GM23338 (cell line): ENCODE measurements around the gene UBAC2. TPM values are rescaled to one million over a fixed set of nuclear protein-coding genes. Genes with fewer than 3 reads are reported as not detected.

ENCODE experiments used
- ATAC-seq: fragments of 200-7000 bp; cut with Tn5 transposase; 3 replicates; pipeline ENCODE4 v1.9.1; 2020
- DNase-seq: peaks from one replicate; pipeline ENCODE4 v3.0.0-alpha.2; 2015; ENCODE audit warnings: low spot score
- H2AFZ ChIP-seq: fragments of 200-600 bp; sonication (generic); 2 replicates; pipeline ENCODE4 v1.8.0; 2016; ENCODE audit warnings: antibody characterized with exemption, mild to moderate bottlenecking, moderate library complexity
- H3F3A ChIP-seq: fragments of 200-600 bp; sonication (generic); replicated peaks from 2 replicates; pipeline ENCODE4 v1.8.0; 2017; ENCODE audit warnings: antibody characterized with exemption, mixed run types, low read depth
- H3K27ac ChIP-seq: fragments of 200-600 bp; sonication (generic); 2 replicates; pipeline ENCODE4 v1.6.1; 2016; ENCODE audit warnings: low read depth
- H3K27me3 ChIP-seq: fragments of 200-600 bp; sonication (generic); 2 replicates; pipeline ENCODE4 v1.8.0; 2016; ENCODE audit warnings: mild to moderate bottlenecking, mixed run types, moderate library complexity; ENCODE audit not compliant: insufficient read depth
- H3K36me3 ChIP-seq: fragments of 200-600 bp; sonication (generic); 2 replicates; pipeline ENCODE4 v1.8.0; 2016; ENCODE audit warnings: mild to moderate bottlenecking; ENCODE audit not compliant: insufficient read depth
- H3K4me1 ChIP-seq: fragments of 200-600 bp; sonication (generic); 2 replicates; pipeline ENCODE4 v1.8.0; 2016; ENCODE audit warnings: mild to moderate bottlenecking, moderate library complexity; ENCODE audit not compliant: insufficient read depth
- H3K4me2 ChIP-seq: fragments of 200-600 bp; sonication (generic); 2 replicates; pipeline ENCODE4 v1.7.1; 2017; ENCODE audit warnings: mixed run types
- H3K4me3 ChIP-seq: fragments of 200-600 bp; sonication (generic); 2 replicates; pipeline ENCODE4 v1.6.1; 2016; ENCODE audit warnings: mixed run types
- H3K79me2 ChIP-seq: fragments of 200-600 bp; sonication (generic); replicated peaks from 2 replicates; pipeline ENCODE4 v1.8.0; 2017; ENCODE audit warnings: mild to moderate bottlenecking; ENCODE audit not compliant: insufficient read depth
- H3K9me2 ChIP-seq: fragments of 200-600 bp; sonication (generic); 2 replicates; pipeline ENCODE4 v1.8.0; 2017; ENCODE audit not compliant: insufficient read depth
- H4K20me1 ChIP-seq: fragments of 200-600 bp; sonication (generic); replicated peaks from 2 replicates; pipeline ENCODE4 v1.8.0; 2017; ENCODE audit warnings: mild to moderate bottlenecking; ENCODE audit not compliant: insufficient read depth
- H3K27ac Mint-ChIP-seq: 2 replicates; pipeline ENCODE4 v1.8.0; 2020; ENCODE audit warnings: inconsistent platforms, mild to moderate bottlenecking, moderate library complexity, mixed read lengths
- H3K27me3 Mint-ChIP-seq: 3 replicates; pipeline ENCODE4 v1.8.0; 2022; ENCODE audit warnings: low read depth, mild to moderate bottlenecking, moderate library complexity, mixed read lengths, inconsistent platforms; ENCODE audit not compliant: insufficient read depth, poor library complexity
- H3K36me3 Mint-ChIP-seq: 3 replicates; pipeline ENCODE4 v1.8.0; 2021; ENCODE audit warnings: low read depth, mild to moderate bottlenecking, inconsistent platforms, moderate library complexity, mixed read lengths
- H3K4me1 Mint-ChIP-seq: 3 replicates; pipeline ENCODE4 v1.8.0; 2020; ENCODE audit warnings: mild to moderate bottlenecking, inconsistent platforms, mixed read lengths
- H3K4me3 Mint-ChIP-seq: 3 replicates; pipeline ENCODE4 v1.8.0; 2021; ENCODE audit warnings: moderate library complexity, mild to moderate bottlenecking, inconsistent platforms, mixed read lengths
- H3K9me3 Mint-ChIP-seq: 3 replicates; pipeline ENCODE4 v1.8.0; 2020; ENCODE audit warnings: moderate library complexity, mild to moderate bottlenecking, inconsistent platforms, mixed read lengths
- CREB1 ChIP-seq: fragments of 250-450 bp; sonication (Bioruptor Pico); IDR thresholded peaks from 2 replicates; pipeline ENCODE4 v1.5.0; 2020; ENCODE audit warnings: low read depth, mild to moderate bottlenecking, moderate library complexity
- EZH2 ChIP-seq: fragments of 200-600 bp; sonication (generic); IDR thresholded peaks from one replicate; pipeline ENCODE4 v1.8.0; 2017; ENCODE audit warnings: antibody characterized with exemption, mild to moderate bottlenecking, low read depth; ENCODE audit not compliant: unreplicated experiment
- EZH2phosphoT487 ChIP-seq: fragments of 200-600 bp; sonication (generic); IDR thresholded peaks from one replicate; pipeline ENCODE4 v1.8.1; 2018; ENCODE audit warnings: antibody characterized with exemption; ENCODE audit not compliant: unreplicated experiment
- JUNB ChIP-seq: IDR thresholded peaks from one replicate; pipeline ENCODE4 v1.6.1; 2016; ENCODE audit warnings: antibody characterized with exemption; ENCODE audit not compliant: unreplicated experiment
- NANOG ChIP-seq: IDR thresholded peaks from 2 replicates; pipeline ENCODE4 v1.6.1; 2016; ENCODE audit warnings: antibody characterized with exemption, borderline replicate concordance
- POLR2AphosphoS5 ChIP-seq: IDR thresholded peaks from 2 replicates; pipeline ENCODE4 v1.6.1; 2016; ENCODE audit warnings: antibody characterized with exemption, low read depth
- STAT1 ChIP-seq: IDR thresholded peaks from one replicate; pipeline ENCODE4 v1.6.1; 2016; ENCODE audit warnings: antibody characterized with exemption; ENCODE audit not compliant: unreplicated experiment
- ZNF114 ChIP-seq: fragments of 250-450 bp; sonication (Bioruptor Pico); IDR thresholded peaks from 2 replicates; pipeline ENCODE4 v1.5.0; 2020; ENCODE audit warnings: mild to moderate bottlenecking, moderate library complexity
- ZNF331 ChIP-seq: fragments of 250-450 bp; sonication (Bioruptor Pico); IDR thresholded peaks from 2 replicates; pipeline ENCODE4 v1.5.0; 2020; ENCODE audit warnings: low read depth, mild to moderate bottlenecking, moderate library complexity
- polyA plus RNA-seq: library from polyadenylated mRNA; unstranded; fragments of >200 nt; fragmentation: Nextera tagmentation; extraction: Ambion mirVana; gene quantifications from 2 replicates; pipeline ENCODE4 v1.2.1, GENCODE V29; 2016
- total RNA-seq: library from RNA; depleted of rRNA; stranded (reverse); fragments of >200 nt; shearing (Covaris generic); gene quantifications from 2 replicates; pipeline ENCODE4 v1.2.3, GENCODE V29; 2014
- TF ChIP-seq, protein P1 (sequence below), 2 experiments: fragments of 200-600 bp in 1 of 2; sonication (generic) in 1 of 2; conservative IDR thresholded peaks; 2 replicates each; pipeline versions ENCODE4 v1.5.1 to v1.6.1; 2016 to 2017; ENCODE audit warnings: antibody characterized with exemption in 2 of 2, low read depth in 2 of 2, mild to moderate bottlenecking in 2 of 2, moderate library complexity in 1 of 2
- TF ChIP-seq, protein P2 (sequence below): IDR thresholded peaks from one replicate; pipeline ENCODE4 v1.6.1; 2018; ENCODE audit warnings: antibody characterized with exemption; ENCODE audit not compliant: unreplicated experiment
- TF ChIP-seq, protein P3 (sequence below): fragments of 250-450 bp; sonication (Bioruptor Pico); IDR thresholded peaks from 2 replicates; pipeline ENCODE4 v1.5.0; 2020; ENCODE audit warnings: mild to moderate bottlenecking, moderate library complexity
- TF ChIP-seq, protein P4 (sequence below): IDR thresholded peaks from 2 replicates; pipeline ENCODE4 v1.6.1; 2016; ENCODE audit warnings: antibody characterized with exemption

Gene UBAC2
- total and polyA plus RNA-seq, 2 experiments from 2014 or later, result 37.9 to 76.9 TPM

DNA sequence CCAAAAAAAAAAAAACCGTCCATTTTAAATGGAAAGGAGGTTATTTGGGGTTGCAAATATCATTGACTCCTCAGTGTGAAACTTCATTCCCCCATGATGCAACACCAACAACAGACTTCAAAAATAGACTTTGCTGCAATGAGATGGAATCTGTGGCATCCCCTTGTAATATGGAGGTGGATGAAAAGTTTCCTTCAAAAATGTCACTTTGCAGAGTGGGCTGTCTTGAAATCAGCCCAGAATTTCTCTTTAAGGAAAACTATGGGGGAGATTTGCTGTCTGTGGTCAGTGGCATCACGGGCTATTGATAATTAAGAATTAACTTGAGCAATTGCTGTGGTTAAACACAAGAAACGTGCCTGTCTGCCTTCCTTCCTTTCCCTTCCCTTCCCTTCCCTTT, 56.1 kb downstream of the UBAC2 start:
- H3K4me3 ChIP-seq, result no peak overlapping the region
- peaks cover 7% of the 10 kb centered on the region; the same call in 2 of the 3 replicates for H3K36me3 Mint-ChIP-seq
- H3F3A ChIP-seq, result no peaks in the 10 kb centered on the region
- H3K4me3 Mint-ChIP-seq, result no peak overlapping the region
- H3K4me2 ChIP-seq, result no peak overlapping the region
- H3K36me3 ChIP-seq, result no peaks in the 10 kb centered on the region
- H3K27ac Mint-ChIP-seq, result no peak overlapping the region
- no peak for ATAC-seq
- H2AFZ ChIP-seq, result no peak overlapping the region
- no peaks in the 10 kb centered on the region for H3K9me3 Mint-ChIP-seq
- H4K20me1 ChIP-seq, result no peaks in the 10 kb centered on the region; the same call in 1 of the 2 replicates
- H3K27me3 Mint-ChIP-seq, result no peaks in the 10 kb centered on the region
- H3K79me2 ChIP-seq, result 0 out of 2 replicates have a peak, but pooled peaks cover 12% of the 10 kb centered on the region
- no peaks in the 10 kb centered on the region for H3K9me2 ChIP-seq
- DNase-seq, result no peak
- no peaks in the 10 kb centered on the region for H3K27me3 ChIP-seq
- TF ChIP-seq ZNF114 (CRISPR knock-in tag), result no peak
- TF ChIP-seq EZH2phosphoT487, result no peak
- no peak for TF ChIP-seq STAT1
- TF ChIP-seq POLR2AphosphoS5, result no peak
- TF ChIP-seq ZNF331, result no peak
- TF ChIP-seq CREB1 (CRISPR knock-in tag), result no peak
- TF ChIP-seq NANOG, result no peak
- TF ChIP-seq, protein P1, sequence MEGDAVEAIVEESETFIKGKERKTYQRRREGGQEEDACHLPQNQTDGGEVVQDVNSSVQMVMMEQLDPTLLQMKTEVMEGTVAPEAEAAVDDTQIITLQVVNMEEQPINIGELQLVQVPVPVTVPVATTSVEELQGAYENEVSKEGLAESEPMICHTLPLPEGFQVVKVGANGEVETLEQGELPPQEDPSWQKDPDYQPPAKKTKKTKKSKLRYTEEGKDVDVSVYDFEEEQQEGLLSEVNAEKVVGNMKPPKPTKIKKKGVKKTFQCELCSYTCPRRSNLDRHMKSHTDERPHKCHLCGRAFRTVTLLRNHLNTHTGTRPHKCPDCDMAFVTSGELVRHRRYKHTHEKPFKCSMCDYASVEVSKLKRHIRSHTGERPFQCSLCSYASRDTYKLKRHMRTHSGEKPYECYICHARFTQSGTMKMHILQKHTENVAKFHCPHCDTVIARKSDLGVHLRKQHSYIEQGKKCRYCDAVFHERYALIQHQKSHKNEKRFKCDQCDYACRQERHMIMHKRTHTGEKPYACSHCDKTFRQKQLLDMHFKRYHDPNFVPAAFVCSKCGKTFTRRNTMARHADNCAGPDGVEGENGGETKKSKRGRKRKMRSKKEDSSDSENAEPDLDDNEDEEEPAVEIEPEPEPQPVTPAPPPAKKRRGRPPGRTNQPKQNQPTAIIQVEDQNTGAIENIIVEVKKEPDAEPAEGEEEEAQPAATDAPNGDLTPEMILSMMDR (conservative IDR thresholded peaks at IDR 0.05; ENCODE audit: low read depth in 2 of 2), result no peak
- no peak for TF ChIP-seq JUNB
- TF ChIP-seq, protein P2, sequence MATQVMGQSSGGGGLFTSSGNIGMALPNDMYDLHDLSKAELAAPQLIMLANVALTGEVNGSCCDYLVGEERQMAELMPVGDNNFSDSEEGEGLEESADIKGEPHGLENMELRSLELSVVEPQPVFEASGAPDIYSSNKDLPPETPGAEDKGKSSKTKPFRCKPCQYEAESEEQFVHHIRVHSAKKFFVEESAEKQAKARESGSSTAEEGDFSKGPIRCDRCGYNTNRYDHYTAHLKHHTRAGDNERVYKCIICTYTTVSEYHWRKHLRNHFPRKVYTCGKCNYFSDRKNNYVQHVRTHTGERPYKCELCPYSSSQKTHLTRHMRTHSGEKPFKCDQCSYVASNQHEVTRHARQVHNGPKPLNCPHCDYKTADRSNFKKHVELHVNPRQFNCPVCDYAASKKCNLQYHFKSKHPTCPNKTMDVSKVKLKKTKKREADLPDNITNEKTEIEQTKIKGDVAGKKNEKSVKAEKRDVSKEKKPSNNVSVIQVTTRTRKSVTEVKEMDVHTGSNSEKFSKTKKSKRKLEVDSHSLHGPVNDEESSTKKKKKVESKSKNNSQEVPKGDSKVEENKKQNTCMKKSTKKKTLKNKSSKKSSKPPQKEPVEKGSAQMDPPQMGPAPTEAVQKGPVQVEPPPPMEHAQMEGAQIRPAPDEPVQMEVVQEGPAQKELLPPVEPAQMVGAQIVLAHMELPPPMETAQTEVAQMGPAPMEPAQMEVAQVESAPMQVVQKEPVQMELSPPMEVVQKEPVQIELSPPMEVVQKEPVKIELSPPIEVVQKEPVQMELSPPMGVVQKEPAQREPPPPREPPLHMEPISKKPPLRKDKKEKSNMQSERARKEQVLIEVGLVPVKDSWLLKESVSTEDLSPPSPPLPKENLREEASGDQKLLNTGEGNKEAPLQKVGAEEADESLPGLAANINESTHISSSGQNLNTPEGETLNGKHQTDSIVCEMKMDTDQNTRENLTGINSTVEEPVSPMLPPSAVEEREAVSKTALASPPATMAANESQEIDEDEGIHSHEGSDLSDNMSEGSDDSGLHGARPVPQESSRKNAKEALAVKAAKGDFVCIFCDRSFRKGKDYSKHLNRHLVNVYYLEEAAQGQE, result no peak
- TF ChIP-seq, protein P3, sequence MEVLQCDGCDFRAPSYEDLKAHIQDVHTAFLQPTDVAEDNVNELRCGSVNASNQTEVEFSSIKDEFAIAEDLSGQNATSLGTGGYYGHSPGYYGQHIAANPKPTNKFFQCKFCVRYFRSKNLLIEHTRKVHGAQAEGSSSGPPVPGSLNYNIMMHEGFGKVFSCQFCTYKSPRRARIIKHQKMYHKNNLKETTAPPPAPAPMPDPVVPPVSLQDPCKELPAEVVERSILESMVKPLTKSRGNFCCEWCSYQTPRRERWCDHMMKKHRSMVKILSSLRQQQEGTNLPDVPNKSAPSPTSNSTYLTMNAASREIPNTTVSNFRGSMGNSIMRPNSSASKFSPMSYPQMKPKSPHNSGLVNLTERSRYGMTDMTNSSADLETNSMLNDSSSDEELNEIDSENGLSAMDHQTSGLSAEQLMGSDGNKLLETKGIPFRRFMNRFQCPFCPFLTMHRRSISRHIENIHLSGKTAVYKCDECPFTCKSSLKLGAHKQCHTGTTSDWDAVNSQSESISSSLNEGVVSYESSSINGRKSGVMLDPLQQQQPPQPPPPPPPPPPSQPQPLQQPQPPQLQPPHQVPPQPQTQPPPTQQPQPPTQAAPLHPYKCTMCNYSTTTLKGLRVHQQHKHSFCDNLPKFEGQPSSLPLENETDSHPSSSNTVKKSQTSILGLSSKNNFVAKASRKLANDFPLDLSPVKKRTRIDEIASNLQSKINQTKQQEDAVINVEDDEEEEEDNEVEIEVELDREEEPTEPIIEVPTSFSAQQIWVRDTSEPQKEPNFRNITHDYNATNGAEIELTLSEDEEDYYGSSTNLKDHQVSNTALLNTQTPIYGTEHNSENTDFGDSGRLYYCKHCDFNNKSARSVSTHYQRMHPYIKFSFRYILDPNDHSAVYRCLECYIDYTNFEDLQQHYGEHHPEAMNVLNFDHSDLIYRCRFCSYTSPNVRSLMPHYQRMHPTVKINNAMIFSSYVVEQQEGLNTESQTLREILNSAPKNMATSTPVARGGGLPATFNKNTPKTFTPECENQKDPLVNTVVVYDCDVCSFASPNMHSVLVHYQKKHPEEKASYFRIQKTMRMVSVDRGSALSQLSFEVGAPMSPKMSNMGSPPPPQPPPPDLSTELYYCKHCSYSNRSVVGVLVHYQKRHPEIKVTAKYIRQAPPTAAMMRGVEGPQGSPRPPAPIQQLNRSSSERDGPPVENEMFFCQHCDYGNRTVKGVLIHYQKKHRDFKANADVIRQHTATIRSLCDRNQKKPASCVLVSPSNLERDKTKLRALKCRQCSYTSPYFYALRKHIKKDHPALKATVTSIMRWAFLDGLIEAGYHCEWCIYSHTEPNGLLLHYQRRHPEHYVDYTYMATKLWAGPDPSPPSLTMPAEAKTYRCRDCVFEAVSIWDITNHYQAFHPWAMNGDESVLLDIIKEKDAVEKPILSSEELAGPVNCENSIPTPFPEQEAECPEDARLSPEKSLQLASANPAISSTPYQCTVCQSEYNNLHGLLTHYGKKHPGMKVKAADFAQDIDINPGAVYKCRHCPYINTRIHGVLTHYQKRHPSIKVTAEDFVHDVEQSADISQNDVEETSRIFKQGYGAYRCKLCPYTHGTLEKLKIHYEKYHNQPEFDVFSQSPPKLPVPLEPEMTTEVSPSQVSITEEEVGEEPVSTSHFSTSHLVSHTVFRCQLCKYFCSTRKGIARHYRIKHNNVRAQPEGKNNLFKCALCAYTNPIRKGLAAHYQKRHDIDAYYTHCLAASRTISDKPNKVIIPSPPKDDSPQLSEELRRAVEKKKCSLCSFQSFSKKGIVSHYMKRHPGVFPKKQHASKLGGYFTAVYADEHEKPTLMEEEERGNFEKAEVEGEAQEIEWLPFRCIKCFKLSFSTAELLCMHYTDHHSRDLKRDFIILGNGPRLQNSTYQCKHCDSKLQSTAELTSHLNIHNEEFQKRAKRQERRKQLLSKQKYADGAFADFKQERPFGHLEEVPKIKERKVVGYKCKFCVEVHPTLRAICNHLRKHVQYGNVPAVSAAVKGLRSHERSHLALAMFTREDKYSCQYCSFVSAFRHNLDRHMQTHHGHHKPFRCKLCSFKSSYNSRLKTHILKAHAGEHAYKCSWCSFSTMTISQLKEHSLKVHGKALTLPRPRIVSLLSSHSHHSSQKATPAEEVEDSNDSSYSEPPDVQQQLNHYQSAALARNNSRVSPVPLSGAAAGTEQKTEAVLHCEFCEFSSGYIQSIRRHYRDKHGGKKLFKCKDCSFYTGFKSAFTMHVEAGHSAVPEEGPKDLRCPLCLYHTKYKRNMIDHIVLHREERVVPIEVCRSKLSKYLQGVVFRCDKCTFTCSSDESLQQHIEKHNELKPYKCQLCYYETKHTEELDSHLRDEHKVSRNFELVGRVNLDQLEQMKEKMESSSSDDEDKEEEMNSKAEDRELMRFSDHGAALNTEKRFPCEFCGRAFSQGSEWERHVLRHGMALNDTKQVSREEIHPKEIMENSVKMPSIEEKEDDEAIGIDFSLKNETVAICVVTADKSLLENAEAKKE (CRISPR knock-in tag), result no peak
- no peak for TF ChIP-seq EZH2
- TF ChIP-seq, protein P4, sequence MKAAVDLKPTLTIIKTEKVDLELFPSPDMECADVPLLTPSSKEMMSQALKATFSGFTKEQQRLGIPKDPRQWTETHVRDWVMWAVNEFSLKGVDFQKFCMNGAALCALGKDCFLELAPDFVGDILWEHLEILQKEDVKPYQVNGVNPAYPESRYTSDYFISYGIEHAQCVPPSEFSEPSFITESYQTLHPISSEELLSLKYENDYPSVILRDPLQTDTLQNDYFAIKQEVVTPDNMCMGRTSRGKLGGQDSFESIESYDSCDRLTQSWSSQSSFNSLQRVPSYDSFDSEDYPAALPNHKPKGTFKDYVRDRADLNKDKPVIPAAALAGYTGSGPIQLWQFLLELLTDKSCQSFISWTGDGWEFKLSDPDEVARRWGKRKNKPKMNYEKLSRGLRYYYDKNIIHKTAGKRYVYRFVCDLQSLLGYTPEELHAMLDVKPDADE, result no peak
- H3K4me1 ChIP-seq, result no peaks in the 10 kb centered on the region; the same call in 1 of the 2 replicates
- H3K27ac ChIP-seq, result no peak overlapping the region
- peaks cover 17% of the 10 kb centered on the region for H3K4me1 Mint-ChIP-seq
